ENCODE measurements around the gene IL12RB2. TPM values are rescaled to one million over a fixed set of nuclear protein-coding genes. Genes with fewer than 3 reads are reported as not detected.
A peak's percentile ranks its signal among the peaks of the same experiment; 100 is the strongest.

Gene IL12RB2
- total and polyA plus RNA-seq, 2 donors (not counting 1 experiment from before 2014, with no cell fraction given) = 0.01 TPM; not detected in 1

GRCh38 chr1:67420835-67421492, 113.3 kb downstream of the IL12RB2 start:
- no peak overlapping the region for H3K27ac ChIP-seq (ENCODE audit: insufficient read depth, low read length)
- H3K4me2 ChIP-seq (ENCODE audit: extremely low read depth, insufficient read depth, low read length) = no peak overlapping the region
- H4K20me1 ChIP-seq (ENCODE audit: control insufficient read depth, extremely low read depth, insufficient read depth, low read length) = peaks cover 7% of the 10 kb centered on the region
- H3K27me3 ChIP-seq (ENCODE audit: control insufficient read depth, insufficient read depth, low read length) = no peaks in the 10 kb centered on the region
- H3K4me3 ChIP-seq (replicated peaks in 1 of 4; ENCODE audit: control extremely low read depth in 1 of 4, insufficient read depth in 1 of 4, low read depth in 3 of 4, low read length in 4 of 4) = no peak overlapping the region
- no peak for DNase-seq (ENCODE audit: low read depth in 2 of 2)
- no peaks in the 10 kb centered on the region for H3K9me3 ChIP-seq (ENCODE audit: control insufficient read depth, insufficient read depth, low read depth, low read length)
- H3K9ac ChIP-seq (ENCODE audit: insufficient read depth, low read length) = no peak overlapping the region
- H3K36me3 ChIP-seq (ENCODE audit: control insufficient read depth, insufficient read depth, low read length) = peaks cover 14% of the 10 kb centered on the region
- no peak overlapping the region for H2AFZ ChIP-seq (ENCODE audit: low read length)
- H3K4me1 ChIP-seq (ENCODE audit: control insufficient read depth, extremely low read depth, insufficient read depth, low read length) = no peaks in the 10 kb centered on the region
- no peak for TF ChIP-seq EZH2 (IDR thresholded peaks at IDR 0.05; ENCODE audit: low read length, missing control alignments)
- TF ChIP-seq, protein P1, sequence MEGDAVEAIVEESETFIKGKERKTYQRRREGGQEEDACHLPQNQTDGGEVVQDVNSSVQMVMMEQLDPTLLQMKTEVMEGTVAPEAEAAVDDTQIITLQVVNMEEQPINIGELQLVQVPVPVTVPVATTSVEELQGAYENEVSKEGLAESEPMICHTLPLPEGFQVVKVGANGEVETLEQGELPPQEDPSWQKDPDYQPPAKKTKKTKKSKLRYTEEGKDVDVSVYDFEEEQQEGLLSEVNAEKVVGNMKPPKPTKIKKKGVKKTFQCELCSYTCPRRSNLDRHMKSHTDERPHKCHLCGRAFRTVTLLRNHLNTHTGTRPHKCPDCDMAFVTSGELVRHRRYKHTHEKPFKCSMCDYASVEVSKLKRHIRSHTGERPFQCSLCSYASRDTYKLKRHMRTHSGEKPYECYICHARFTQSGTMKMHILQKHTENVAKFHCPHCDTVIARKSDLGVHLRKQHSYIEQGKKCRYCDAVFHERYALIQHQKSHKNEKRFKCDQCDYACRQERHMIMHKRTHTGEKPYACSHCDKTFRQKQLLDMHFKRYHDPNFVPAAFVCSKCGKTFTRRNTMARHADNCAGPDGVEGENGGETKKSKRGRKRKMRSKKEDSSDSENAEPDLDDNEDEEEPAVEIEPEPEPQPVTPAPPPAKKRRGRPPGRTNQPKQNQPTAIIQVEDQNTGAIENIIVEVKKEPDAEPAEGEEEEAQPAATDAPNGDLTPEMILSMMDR (conservative IDR thresholded peaks at IDR 0.05 in 1 of 2, IDR thresholded peaks at IDR 0.05 in 1 of 2; ENCODE audit: low read depth in 1 of 2, low read length in 2 of 2) = no peak
- H3K79me2 ChIP-seq (ENCODE audit: control insufficient read depth, insufficient read depth, low read length) = peaks cover 83% of the 10 kb centered on the region

- H3K9ac ChIP-seq (ENCODE audit: insufficient read depth, low read length) = no peak overlapping the region
- H4K20me1 ChIP-seq (ENCODE audit: control insufficient read depth, extremely low read depth, insufficient read depth, low read length) = peaks cover 22% of the 10 kb centered on the region
- H3K4me1 ChIP-seq (ENCODE audit: control insufficient read depth, extremely low read depth, insufficient read depth, low read length) = peaks cover 7% of the 10 kb centered on the region
- H3K27ac ChIP-seq (ENCODE audit: insufficient read depth, low read length) = no peak overlapping the region
- no peaks in the 10 kb centered on the region for H3K27me3 ChIP-seq (ENCODE audit: control insufficient read depth, insufficient read depth, low read length)
- peak overlapping the region; percentile 81 to 97 (median 86) for H3K4me3 ChIP-seq (replicated peaks in 1 of 4; ENCODE audit: control extremely low read depth in 1 of 4, insufficient read depth in 1 of 4, low read depth in 3 of 4, low read length in 4 of 4)
- DNase-seq (ENCODE audit: low read depth in 2 of 2) = no peak
- H3K79me2 ChIP-seq (ENCODE audit: control insufficient read depth, insufficient read depth, low read length) = peaks cover 75% of the 10 kb centered on the region
- no peak overlapping the region for H2AFZ ChIP-seq (ENCODE audit: low read length)
- H3K9me3 ChIP-seq (ENCODE audit: control insufficient read depth, insufficient read depth, low read depth, low read length) = no peaks in the 10 kb centered on the region
- TF ChIP-seq, protein P1 (conservative IDR thresholded peaks at IDR 0.05 in 1 of 2, IDR thresholded peaks at IDR 0.05 in 1 of 2; ENCODE audit: low read depth in 1 of 2, low read length in 2 of 2) = no peak
- TF ChIP-seq EZH2 (IDR thresholded peaks at IDR 0.05; ENCODE audit: low read length, missing control alignments) = no peak
- peaks cover 15% of the 10 kb centered on the region for H3K36me3 ChIP-seq (ENCODE audit: control insufficient read depth, insufficient read depth, low read length)
- H3K4me2 ChIP-seq (ENCODE audit: extremely low read depth, insufficient read depth, low read length) = peak overlapping the region; percentile 86
Observed at GRCh38 chr1:67427465-67427864, 119.8 kb downstream of the IL12RB2 start.

- H4K20me1 ChIP-seq (ENCODE audit: control insufficient read depth, extremely low read depth, insufficient read depth, low read length) = peaks cover 22% of the 10 kb centered on the region
- peak overlapping the region; percentile 81 to 97 (median 86) for H3K4me3 ChIP-seq (replicated peaks in 1 of 4; ENCODE audit: control extremely low read depth in 1 of 4, insufficient read depth in 1 of 4, low read depth in 3 of 4, low read length in 4 of 4)
- no peaks in the 10 kb centered on the region for H3K9me3 ChIP-seq (ENCODE audit: control insufficient read depth, insufficient read depth, low read depth, low read length)
- no peak for DNase-seq (ENCODE audit: low read depth in 2 of 2)
- H3K4me1 ChIP-seq (ENCODE audit: control insufficient read depth, extremely low read depth, insufficient read depth, low read length) = peaks cover 7% of the 10 kb centered on the region
- H3K79me2 ChIP-seq (ENCODE audit: control insufficient read depth, insufficient read depth, low read length) = peaks cover 71% of the 10 kb centered on the region
- H3K36me3 ChIP-seq (ENCODE audit: control insufficient read depth, insufficient read depth, low read length) = peaks cover 15% of the 10 kb centered on the region
- H2AFZ ChIP-seq (ENCODE audit: low read length) = no peak overlapping the region
- H3K4me2 ChIP-seq (ENCODE audit: extremely low read depth, insufficient read depth, low read length) = peak overlapping the region; percentile 86
- no peaks in the 10 kb centered on the region for H3K27me3 ChIP-seq (ENCODE audit: control insufficient read depth, insufficient read depth, low read length)
- H3K9ac ChIP-seq (ENCODE audit: insufficient read depth, low read length) = no peak overlapping the region
- no peak overlapping the region for H3K27ac ChIP-seq (ENCODE audit: insufficient read depth, low read length)
- TF ChIP-seq, protein P1 (conservative IDR thresholded peaks at IDR 0.05 in 1 of 2, IDR thresholded peaks at IDR 0.05 in 1 of 2; ENCODE audit: low read depth in 1 of 2, low read length in 2 of 2) = no peak
- no peak for TF ChIP-seq EZH2 (IDR thresholded peaks at IDR 0.05; ENCODE audit: low read length, missing control alignments)
Observed at GRCh38 chr1:67427947-67428346, 120.3 kb downstream of the IL12RB2 start.
